CD4-positive, alpha-beta T cell treated with Interleukin-15 for 4 hours (primary cell): Measurements from ENCODE around the gene GTF2H4.

Experiments
- DNase-seq: peaks from one replicate; pipeline ENCODE4 v3.0.0-alpha.2; 2020; ENCODE audit warnings: low spot score

GTF2H4 gene

GRCh38 chr6:30882759-30883684 is 25.0 kb upstream of the GTF2H4 start:
- no peak for DNase-seq

- DNase-seq, result peak; percentile 40
Measured at GRCh38 chr6:30883685-30884520, 24.1 kb upstream of the GTF2H4 start, which contains the start of gene DDR1. Gene DDR1, plus strand, starts transcription at chr6:30884519. Its CDS starts 4,211 bp downstream, at chr6:30888730.

- DNase-seq, result peak; percentile 20
Measured at GRCh38 chr6:30884521-30885480, 23.2 kb upstream of the GTF2H4 start.

- no peak for DNase-seq
Measured at GRCh38 chr6:30885481-30885998, 22.5 kb upstream of the GTF2H4 start.

- no peak for DNase-seq
Measured at GRCh38 chr6:30885999-30886896, 21.8 kb upstream of the GTF2H4 start.

GRCh38 chr6:30886897-30887255 is 21.1 kb upstream of the GTF2H4 start:
- no peak for DNase-seq

GRCh38 chr6:30887901-30888815 is 19.8 kb upstream of the GTF2H4 start:
- no peak for DNase-seq

- no peak for DNase-seq
Measured at GRCh38 chr6:30888816-30889495, 19.1 kb upstream of the GTF2H4 start.

GRCh38 chr6:30889496-30889885 is 18.5 kb upstream of the GTF2H4 start:
- no peak for DNase-seq

GRCh38 chr6:30889921-30890645 is 17.9 kb upstream of the GTF2H4 start:
- no peak for DNase-seq

GRCh38 chr6:30890646-30891449 is 17.2 kb upstream of the GTF2H4 start:
- DNase-seq, result no peak

- DNase-seq, result no peak
Measured at GRCh38 chr6:30891450-30891723, 16.6 kb upstream of the GTF2H4 start.

GRCh38 chr6:30891816-30892538 is 16.0 kb upstream of the GTF2H4 start:
- DNase-seq, result no peak

GRCh38 chr6:30893001-30893591 is 14.9 kb upstream of the GTF2H4 start:
- no peak for DNase-seq

GRCh38 chr6:30893666-30894065 is 14.3 kb upstream of the GTF2H4 start:
- DNase-seq, result no peak

- DNase-seq, result no peak
Measured at GRCh38 chr6:30894381-30894780, 13.6 kb upstream of the GTF2H4 start.
